Sciatic nerve (tissue), 2 donors: ENCODE results near the gene TBC1D9. TPM values are rescaled to one million over a fixed set of nuclear protein-coding genes. Genes with fewer than 3 reads are reported as not detected.
"Not testable (repeated sequence)": the region's sequence is repeated elsewhere in the genome, so short reads cannot be mapped to it uniquely, and the experiment has no call there.

ENCODE experiments used
- ATAC-seq: fragments of 200-7000 bp; cut with Tn5 transposase; one replicate; pipeline ENCODE4 v1.9.1; 2020; ENCODE audit warnings: mild to moderate bottlenecking, moderate library complexity
- DNase-seq: peaks from one replicate; pipeline ENCODE4 v3.0.0-alpha.2; 2020; ENCODE audit warnings: low spot score
- intact Hi-C: fragments of 100-400 bp; cut with DNase I; formaldehyde crosslinking; loops from one replicate; pipeline ENCODE4 v1.14.2; 2022
- total RNA-seq: library from RNA; stranded (reverse); fragmentation: NEBNext Ultra II Directional; extraction: Animal tissue kit (Norgen Biotek cat#: 25700); gene quantifications from one replicate; pipeline ENCODE4 v1.2.1, GENCODE V29; 2021
- donor health status: DM: no; HTN: no; CAD: no.
- donor health status: DM: no; HTN: no; CAD: no.

Gene TBC1D9
- total RNA-seq, 1 donor from 2014 or later = 27.2 TPM

GRCh38 chr4:140755774-140756318, 339 bp downstream of the TBC1D9 start:
- intact Hi-C loops = no loop called here
- ATAC-seq = peak; percentile 14
- DNase-seq = peak; percentile 67

DNA sequence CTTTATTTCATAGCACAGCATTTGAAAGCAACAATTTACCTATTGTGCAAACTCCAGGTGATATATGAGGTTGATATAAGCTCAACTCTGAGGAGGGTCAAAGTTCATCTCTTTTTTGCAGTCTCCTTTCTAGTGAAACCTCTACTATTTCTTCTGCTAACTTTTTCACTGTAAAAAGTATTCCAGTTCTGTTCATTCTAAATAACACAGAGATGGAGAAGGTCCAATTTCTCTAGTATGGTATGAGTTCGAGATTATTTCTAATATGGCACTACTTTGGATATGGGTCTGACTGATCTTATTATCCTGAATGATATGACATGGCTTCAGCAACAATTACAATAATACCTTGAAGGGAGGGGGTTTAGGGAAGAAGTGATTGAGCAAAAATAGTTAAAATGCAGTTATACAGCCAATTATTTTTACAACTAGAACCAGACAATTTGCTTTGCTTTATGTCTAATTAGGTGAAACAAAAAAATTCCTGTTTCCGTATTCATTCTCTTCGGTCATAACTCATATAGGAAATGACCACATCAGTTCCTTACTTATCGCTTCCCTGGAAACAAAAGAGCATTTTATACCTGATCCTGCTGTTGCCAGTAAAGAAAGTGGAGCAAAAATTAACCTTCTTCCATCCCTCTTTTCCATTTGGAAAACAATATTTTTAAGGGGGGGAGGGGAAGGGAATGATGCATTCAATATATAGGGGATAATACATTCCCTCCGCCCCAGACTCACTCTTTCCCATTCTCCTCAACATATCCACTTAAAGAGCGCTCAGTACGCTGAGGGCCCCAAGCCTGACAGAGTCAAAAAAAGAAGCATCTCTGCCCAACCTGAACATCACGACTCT, 1.0 kb downstream of the TBC1D9 start:
- intact Hi-C loops = no loop called here
- ATAC-seq (no peak), DNase-seq (no peak)

DNA sequence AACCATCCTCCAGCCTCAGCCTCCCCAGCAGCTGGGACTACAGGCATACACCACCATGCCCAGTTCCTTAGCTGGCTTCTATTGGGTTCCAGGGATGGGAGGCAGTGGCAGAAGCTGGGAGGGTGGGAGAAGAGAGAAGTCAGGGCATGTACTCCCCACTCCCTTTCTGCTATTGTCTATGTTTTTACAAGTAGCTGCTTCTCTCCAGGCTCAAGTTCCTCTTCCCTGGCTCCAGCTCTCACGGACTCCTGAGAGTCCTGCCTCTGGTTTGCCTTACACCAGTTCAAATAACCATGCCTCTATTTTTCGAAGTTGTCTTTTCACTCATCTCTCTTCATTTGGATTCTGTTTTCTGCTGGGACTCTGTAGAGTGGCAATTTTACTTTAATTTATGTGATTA, 2.9 kb downstream of the TBC1D9 start:
- DNase-seq = no peak
- intact Hi-C loops = no loop called here
- no peak for ATAC-seq

DNA sequence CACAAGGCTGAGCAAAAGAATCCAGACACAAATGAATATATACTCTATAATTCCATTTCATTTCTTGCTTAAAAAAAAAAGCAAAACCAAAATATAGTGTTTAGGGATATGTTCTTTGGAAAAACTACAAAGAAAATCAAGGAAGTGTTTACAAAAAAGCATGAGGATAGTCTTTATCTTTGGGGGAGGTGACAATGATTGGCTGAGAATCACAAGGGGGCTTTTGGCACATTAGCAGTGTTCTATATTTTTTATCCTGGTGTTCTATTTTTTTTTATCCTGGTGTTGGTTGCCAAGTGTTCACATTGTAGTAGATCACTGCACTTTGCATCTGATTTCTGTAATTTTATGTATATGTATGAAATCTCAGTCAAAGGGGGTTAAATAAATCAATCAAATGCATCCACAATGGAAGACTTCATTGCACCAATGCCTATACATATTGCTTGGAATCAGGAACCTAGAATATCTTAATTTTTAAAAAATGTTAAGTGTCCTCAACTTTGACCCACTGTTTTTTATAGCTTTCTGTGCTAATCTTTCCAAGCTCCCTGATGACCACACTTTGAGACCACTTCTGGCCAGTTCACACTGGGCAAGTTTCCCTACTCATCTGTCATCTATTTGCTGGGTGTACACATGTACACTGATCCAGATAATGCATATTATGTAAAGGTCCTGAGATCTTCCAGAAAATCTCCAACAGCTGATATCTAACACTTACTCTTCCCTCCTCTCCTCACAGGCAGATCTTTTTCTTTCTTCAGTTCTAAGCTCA, 3.7 kb downstream of the TBC1D9 start:
- no peak for DNase-seq
- no peak for ATAC-seq
- intact Hi-C loops = no loop called here

DNA sequence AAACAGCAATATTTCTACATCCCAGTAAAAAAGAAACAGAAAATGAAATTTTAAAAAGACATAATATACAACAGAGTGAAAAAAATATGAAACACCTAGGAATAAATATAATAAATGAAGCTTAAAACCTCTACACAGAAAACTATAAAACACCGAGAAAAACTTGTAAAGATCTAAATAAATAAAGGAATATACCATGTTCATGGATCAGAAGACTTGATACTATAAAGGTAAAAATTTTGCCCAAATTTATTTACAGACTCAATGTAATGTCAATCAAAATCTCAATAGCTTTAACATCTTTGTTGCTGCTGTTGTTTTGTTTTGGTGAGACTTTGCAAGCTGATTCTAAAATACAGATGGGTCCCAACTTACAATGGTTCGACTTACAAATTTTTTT, 5.7 kb downstream of the TBC1D9 start:
- DNase-seq (no peak), ATAC-seq (no peak)
- intact Hi-C loops = no loop called here

GRCh38 chr4:140748171-140748570, 8.0 kb downstream of the TBC1D9 start:
- no peak for DNase-seq
- no peak for ATAC-seq
- intact Hi-C loops = no loop called here

DNA sequence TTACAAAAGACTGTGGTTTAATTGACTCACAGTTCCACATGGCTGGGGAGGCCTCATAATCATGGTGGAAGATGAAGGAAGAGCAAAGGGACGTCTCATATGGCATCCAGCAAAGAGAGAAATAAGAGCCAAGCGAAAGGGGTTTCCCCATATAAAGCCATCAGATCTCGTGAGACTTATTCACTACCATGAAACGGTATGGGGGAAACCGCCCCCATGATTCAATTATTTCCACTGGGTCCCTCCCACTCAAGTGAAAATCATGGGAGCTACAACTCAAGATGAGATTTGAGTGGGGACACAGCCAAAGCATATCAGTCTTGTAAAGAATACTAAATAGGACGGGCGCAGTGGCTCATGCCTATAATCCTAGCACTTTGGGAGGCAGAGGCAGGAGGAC, 9.6 kb downstream of the TBC1D9 start:
- ATAC-seq, intact Hi-C loops, DNase-seq: not testable (repeated sequence)

DNA sequence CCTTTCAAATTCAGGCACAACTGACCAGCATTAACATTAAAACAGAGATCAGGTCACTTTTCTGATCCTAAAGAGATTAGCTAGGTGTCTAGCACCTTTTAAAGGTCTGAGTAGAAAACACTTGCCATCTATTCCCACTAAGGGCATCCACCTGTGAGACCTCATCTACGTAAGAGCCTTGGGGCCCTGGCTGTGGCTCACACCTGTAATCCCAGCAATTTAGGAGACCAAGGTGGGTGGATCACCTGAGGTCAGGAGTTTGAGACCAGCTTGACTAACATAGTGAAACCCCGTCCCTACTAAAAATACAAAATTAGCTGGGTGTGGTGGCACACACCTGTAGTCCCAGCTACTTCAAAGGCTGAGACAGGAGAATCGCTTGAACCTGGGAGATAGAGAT, 11.8 kb downstream of the TBC1D9 start:
- intact Hi-C loops = no loop called here
- no peak for ATAC-seq
- DNase-seq = no peak

DNA sequence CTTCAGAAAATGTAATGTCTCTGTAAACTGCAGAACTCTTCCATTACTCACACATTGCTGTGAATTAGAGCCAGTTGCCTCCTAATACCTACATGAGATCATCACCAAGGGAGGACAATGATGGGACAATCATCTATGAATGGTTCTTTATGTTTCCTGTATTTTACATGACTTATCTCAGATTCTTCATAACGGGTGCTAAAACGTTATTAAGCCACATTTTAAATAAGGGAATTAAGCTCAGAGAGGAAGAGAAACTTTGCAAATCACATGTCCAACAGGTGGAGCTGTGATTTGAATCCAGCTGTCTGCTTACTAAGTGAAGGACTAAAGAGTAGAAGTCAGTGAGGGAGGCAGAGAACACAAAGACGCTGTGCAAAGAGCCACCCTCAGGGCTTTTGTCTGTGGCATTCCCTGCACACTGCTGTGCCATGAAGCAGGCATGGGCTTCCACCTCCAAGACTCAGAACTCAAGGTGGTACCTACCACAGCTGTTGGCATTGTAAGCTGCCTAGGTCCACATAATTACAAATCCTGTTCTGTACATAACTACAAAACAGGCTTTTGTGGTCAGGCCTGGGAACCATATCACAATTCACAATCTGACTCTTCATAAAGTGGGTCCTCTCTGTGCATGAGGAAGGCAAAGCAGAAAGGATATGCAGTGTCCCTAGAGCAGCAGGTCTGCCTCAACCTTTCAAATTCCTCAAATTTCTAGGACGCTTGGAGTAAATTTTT, 12.8 kb downstream of the TBC1D9 start:
- DNase-seq (no peak), ATAC-seq (peak; percentile 51)
- intact Hi-C loops = no loop called here

GRCh38 chr4:140742838-140743193, 13.4 kb downstream of the TBC1D9 start:
- intact Hi-C loops = no loop called here
- DNase-seq (no peak), ATAC-seq (no peak)

DNA sequence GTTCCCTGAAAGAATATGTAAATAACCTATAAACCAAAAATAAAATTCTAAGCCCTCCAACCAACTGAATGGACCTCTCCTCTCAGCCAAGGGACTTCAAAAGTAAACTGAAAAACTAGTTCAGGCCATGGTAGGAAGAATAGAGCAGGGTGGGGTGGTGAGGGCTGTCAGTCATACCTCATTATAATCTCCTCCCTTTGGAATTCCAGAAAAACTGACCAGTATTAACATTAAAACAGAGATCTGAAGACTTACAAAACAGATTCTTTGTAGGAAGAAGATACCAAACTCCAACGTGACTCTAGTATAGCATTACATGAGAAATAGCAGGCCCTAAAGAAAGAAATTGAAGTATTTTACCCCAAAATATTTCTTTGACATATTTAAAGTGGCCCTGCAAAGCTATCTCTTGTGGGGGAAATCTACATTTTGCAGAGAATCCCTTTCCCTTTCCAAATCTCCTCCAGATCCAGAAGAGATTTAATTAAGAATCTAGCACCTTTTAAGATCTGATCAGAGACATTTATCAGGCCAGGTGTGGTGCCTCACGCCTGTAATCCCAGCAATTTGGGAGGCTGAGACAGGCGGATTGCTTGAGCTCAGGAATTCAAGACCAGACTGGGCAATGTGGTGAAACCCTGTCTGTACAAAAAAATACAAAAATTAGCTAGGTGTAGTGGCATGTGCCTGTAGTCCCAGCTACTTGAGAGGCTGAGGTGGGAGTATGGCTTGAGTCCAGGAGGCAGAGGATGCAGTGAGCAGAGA, 15.1 kb downstream of the TBC1D9 start:
- no peak for DNase-seq
- intact Hi-C loops = no loop called here

DNA sequence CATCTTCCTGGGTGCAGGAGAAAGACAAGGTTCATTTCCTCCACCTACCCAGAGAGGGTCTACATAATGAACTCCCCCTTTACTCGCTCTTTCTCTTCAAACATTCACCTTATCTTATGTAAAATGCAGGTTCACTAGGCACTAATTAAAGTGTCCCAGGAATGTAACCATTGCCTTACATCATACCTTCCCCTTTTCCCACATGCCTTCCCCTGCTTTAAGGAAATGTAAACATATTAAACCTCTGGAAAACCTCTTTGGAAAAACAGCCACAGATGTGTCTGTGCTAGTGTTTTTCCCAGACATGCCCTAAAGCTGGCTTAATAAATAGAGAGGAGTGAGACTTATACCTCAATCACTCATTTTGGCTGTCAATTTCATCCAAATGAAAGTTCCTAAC, 15.8 kb downstream of the TBC1D9 start:
- no peak for ATAC-seq
- DNase-seq = no peak
- intact Hi-C loops = no loop called here

More for the DNA sequence above, 15.1 kb downstream of the TBC1D9 start:
- no peak for ATAC-seq

DNA sequence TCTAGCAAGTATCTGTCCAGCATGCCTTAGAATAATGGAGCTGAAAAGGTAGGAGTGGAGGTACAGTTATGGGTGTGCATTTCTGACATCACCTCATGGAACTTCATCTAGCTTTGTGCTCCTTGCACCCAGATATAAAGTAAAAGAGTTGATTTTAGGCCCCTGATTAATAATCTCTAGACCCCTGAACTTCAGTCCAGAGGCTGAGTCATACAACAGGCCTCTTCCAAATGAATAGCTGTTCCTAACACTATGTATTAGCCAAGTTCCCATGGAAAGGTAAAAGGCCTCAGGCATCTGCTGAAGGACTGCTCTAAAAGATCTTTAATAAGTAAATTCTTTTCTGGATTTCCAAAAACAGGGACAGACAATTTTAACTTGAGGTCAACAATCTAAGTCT, 16.2 kb downstream of the TBC1D9 start:
- ATAC-seq = no peak
- DNase-seq = no peak
- intact Hi-C loops = no loop called here

DNA sequence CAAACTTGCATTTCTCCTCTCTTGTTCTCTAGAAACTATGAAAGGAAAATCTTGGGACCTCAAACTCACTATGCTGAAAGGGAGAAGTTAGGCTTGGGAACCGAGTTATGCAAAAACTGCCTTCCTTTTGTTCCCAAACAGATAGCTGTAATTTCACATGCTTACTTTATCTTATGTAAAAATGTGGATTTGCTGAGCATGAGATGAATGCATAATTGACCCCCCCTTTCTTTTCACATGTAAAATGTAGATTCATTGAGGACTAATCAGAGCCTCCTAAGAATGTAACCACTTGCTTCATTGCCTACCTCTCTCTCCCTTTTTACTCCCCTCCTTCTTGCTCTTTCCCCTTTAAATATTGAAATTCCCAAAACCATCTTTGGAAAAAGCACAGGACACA, 18.0 kb downstream of the TBC1D9 start:
- intact Hi-C loops = no loop called here
- DNase-seq = no peak
- no peak for ATAC-seq

- ATAC-seq = no peak
- no peak for DNase-seq
- intact Hi-C loops = no loop called here
These were observed 19.4 kb downstream of the TBC1D9 start for GRCh38 chr4:140736669-140737343.

DNA sequence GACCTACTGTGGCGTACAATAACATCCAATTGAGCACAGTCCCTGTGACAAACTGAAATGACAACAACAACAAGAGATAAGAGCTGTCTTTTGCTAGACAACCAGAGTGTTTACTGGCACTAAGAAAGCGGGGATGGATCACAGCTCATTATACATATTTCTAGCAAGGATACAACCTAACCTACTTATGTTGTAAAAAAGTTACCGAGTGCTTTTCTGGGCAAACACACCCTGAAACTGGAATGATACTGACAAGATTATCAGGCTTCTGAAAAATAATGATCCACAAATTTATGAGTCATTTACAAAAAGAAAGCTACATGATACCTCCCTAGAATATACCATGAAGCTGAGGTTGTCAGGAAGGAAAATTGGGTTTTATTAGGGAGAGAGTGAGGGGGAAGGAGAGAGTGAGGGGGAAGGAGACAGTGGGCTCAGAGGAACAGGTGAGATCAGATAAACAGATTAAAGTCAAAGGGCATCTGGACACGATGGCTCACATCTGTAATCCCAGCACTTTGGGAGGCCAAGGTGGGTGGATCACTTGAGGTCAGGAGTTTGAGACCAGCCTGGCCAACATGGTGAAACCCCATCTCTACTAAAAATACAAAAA, 20.3 kb downstream of the TBC1D9 start:
- intact Hi-C loops = no loop called here
- no peak for ATAC-seq
- DNase-seq = no peak

DNA sequence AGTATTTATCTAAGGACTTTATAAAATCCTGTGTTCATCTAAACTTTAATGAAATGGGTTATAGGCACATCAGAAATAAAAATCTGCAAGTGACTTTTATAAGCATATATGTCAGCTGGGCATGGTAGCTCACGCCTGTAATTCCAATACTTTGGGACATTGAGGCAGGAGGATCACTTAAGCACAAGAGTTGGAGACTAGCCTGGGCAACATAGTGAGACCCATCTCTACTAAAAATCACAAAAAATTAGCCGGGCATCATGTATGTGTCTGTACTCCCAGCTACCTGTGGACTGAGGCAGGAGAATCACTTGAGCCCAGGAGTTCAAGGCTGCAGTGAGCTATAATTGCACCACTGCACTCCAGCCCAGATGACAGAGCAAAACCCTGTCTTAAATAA, 20.9 kb downstream of the TBC1D9 start:
- intact Hi-C loops = no loop called here
- no peak for DNase-seq
- ATAC-seq = no peak

DNA sequence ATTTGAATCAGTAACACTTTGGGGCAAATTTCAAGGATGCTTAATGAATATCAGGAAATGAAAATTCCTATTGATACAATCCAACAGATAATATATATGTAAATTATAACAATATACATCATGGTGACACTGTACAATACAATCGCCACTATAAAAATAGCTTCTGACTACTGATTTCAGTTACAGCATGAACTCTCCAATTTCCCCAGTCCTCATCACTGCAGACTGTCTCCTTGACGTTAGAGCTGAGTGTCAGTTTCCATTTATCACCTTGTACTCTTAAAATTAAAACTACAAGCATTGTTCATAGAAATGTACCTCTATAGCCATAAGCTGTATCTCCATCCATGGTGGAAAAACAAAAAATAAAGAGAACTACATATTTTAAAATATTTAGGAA, 23.4 kb downstream of the TBC1D9 start:
- intact Hi-C loops = no loop called here
- DNase-seq = no peak
- no peak for ATAC-seq
